Thoracic aorta (tissue), 2 donors: ENCODE measurements around the gene LUZP2. TPM values are rescaled to one million over a fixed set of nuclear protein-coding genes. Genes with fewer than 3 reads are reported as not detected.

ENCODE experiments used
- ATAC-seq: fragments of 150-250 bp; one replicate; pipeline ENCODE4 v1.8.0; 2017; ENCODE audit warnings: low read depth; ENCODE audit not compliant: insufficient number of reproducible peaks, low FRiP score
- DNase-seq: peaks from one replicate; pipeline ENCODE4 v3.0.0-alpha.2; 2020; ENCODE audit warnings: low spot score
- H3K27ac ChIP-seq, 2 donors: fragments of 200-600 bp; sonication (generic); 1 replicate in 1 of 2; 2 replicates in 1 of 2; pipeline ENCODE4 v1.5.1; 2016; ENCODE audit warnings: mild to moderate bottlenecking in 2 of 2, moderate library complexity in 2 of 2
- H3K27me3 ChIP-seq: fragments of 200-600 bp; sonication (generic); replicated peaks from 2 replicates; pipeline ENCODE4 v1.6.0; 2016; ENCODE audit warnings: mild to moderate bottlenecking; ENCODE audit not compliant: insufficient read depth
- H3K36me3 ChIP-seq: fragments of 200-600 bp; sonication (generic); one replicate; pipeline ENCODE4 v1.5.1; 2016
- H3K4me1 ChIP-seq, 2 donors: fragments of 200-600 bp; sonication (generic); 1 replicate in 1 of 2; 2 replicates in 1 of 2; pipeline versions ENCODE4 v1.5.1 to v1.6.0; 2016; ENCODE audit warnings: low read depth in 2 of 2, mild to moderate bottlenecking in 1 of 2; ENCODE audit not compliant: control insufficient read depth in 1 of 2
- H3K4me3 ChIP-seq: fragments of 200-600 bp; sonication (generic); 2 replicates; pipeline ENCODE4 v1.5.1; 2016; ENCODE audit warnings: mild to moderate bottlenecking
- H3K9me3 ChIP-seq: fragments of 200-600 bp; sonication (generic); 2 replicates; pipeline ENCODE4 v1.5.1; 2016
- CTCF ChIP-seq: fragments of 200-600 bp; sonication (generic); IDR thresholded peaks from one replicate; pipeline ENCODE4 v1.5.1; 2019; ENCODE audit warnings: antibody characterized with exemption
- total RNA-seq, 2 donors: library from RNA; depleted of rRNA; stranded (reverse); fragments of >200 nt; gene quantifications; one replicate each; pipeline versions ENCODE4 v1.1.0 to v1.2.3, GENCODE V29; 2016

Gene LUZP2
- total RNA-seq, 2 donors from 2014 or later = 0.41 TPM; not detected in 1

DNA sequence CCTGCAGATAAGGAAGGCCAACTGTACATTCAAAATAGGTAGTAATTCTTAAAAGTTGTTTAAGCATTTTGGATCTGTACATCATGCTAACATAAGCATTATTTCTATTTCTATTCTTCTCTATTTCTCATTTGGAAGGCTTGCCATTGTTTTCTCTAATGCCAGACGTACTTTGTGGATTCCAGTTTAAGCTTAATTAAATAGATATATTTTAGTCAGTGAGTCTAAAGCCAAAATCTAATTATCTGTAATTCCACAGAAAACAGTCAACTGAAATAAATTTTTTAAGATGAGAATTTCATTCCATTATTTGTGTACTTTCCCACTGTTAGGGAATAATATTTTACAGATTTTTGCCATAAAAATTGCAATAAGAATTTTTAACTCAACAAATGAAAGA lies 123.0 kb downstream of the LUZP2 start:
- no peak for TF ChIP-seq CTCF
- Histone ChIP-seq H3K4me1 (no peaks in the 10 kb centered on the region), H3K27ac (no peak overlapping the region), H3K27me3 (no peaks in the 10 kb centered on the region), H3K4me3 (no peak overlapping the region), H3K36me3 (no peaks in the 10 kb centered on the region), H3K9me3 (no peaks in the 10 kb centered on the region)
- DNase-seq (no peak), ATAC-seq (no peak)

- DNase-seq (no peak), ATAC-seq (no peak)
- TF ChIP-seq CTCF = no peak
- H3K27ac ChIP-seq = no peak overlapping the region
- H3K27me3 ChIP-seq = no peaks in the 10 kb centered on the region
- H3K9me3 ChIP-seq = no peaks in the 10 kb centered on the region
- no peaks in the 10 kb centered on the region for H3K4me1 ChIP-seq
- H3K36me3 ChIP-seq = no peaks in the 10 kb centered on the region
- no peak overlapping the region for H3K4me3 ChIP-seq
Measured at GRCh38 chr11:24622262-24622661, 125.4 kb downstream of the LUZP2 start.

DNA sequence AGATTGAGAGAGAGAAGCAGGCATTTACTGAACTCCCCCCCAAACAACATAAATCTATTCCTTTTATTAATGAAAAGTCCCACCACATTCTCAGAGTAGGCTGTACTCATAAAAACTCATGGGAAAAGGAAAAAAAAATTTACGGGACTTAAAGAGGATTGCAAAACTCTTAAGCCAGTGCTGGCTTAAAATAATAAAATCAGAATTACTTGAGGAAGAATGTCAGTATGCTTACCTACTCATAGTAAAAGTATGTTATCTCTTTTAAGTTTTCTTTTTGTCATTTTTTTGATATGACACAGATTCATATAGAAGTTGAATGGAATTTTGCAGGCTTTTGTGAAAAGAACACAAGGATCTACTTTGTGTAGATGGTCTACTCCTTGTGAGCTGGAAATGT lies 126.3 kb downstream of the LUZP2 start:
- no peak for TF ChIP-seq CTCF
- ATAC-seq (no peak), DNase-seq (no peak)
- Histone ChIP-seq H3K4me3 (no peak overlapping the region), H3K4me1 (no peaks in the 10 kb centered on the region), H3K27ac (no peak overlapping the region), H3K27me3 (no peaks in the 10 kb centered on the region), H3K36me3 (no peaks in the 10 kb centered on the region), H3K9me3 (no peaks in the 10 kb centered on the region)

DNA sequence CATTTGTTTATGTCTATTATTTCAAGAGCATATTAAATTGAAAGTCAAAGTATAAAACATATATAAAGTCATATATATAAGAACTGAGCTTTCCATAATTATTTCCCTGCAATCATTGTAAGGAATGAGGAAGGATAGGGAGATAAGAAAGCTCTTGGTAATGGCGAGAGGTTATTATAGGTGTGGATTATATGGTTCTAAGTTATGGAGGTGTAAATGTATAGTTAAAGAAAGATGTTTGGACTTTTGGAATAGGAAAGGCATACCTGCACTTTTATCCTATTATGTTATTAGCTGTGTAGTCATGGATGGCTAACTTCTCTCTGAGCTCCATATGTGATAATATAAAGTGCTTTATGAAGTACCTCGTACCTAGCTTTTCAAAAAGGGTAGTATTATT lies 127.6 kb downstream of the LUZP2 start:
- Histone ChIP-seq H3K36me3 (no peaks in the 10 kb centered on the region), H3K4me3 (no peak overlapping the region), H3K4me1 (no peaks in the 10 kb centered on the region), H3K27me3 (no peaks in the 10 kb centered on the region), H3K27ac (no peak overlapping the region), H3K9me3 (no peaks in the 10 kb centered on the region)
- no peak for ATAC-seq
- DNase-seq = no peak
- no peak for TF ChIP-seq CTCF

DNA sequence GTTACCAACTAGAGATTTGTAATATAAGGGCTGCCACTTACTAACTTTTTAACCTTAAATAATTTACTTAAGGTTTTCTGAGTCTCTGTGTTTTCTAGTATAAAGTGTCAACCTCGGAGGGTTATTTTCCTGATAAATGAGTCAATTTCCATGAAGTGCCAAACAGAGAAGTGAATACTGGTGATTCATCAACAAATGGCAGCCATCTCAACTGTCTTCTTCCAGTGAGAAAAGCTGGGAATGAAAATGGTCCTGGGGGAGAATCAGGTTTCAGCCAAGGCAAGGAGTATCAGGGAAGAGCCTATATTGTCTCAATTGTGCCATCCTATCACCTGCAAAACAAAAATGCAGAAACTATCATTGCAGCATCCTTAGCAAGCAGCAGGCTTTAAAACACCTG lies 129.1 kb downstream of the LUZP2 start:
- no peak for TF ChIP-seq CTCF
- no peaks in the 10 kb centered on the region for H3K36me3 ChIP-seq
- no peaks in the 10 kb centered on the region for H3K9me3 ChIP-seq
- H3K27ac ChIP-seq = no peak overlapping the region
- DNase-seq = no peak
- H3K27me3 ChIP-seq = no peaks in the 10 kb centered on the region
- H3K4me3 ChIP-seq = no peak overlapping the region
- no peaks in the 10 kb centered on the region for H3K4me1 ChIP-seq
- ATAC-seq = no peak
